ENCODE measurements around the gene PTN.
"Not testable (repeated sequence)": the region's sequence is repeated elsewhere in the genome, so short reads cannot be mapped to it uniquely, and the experiment has no call there.

Gene PTN

GRCh38 chr7:137276189-137276588 is 67.3 kb downstream of the PTN start:
- H3K27ac ChIP-seq = no peak overlapping the region
- H3K4me3 ChIP-seq = no peak overlapping the region

GRCh38 chr7:137272249-137272648 is 71.3 kb downstream of the PTN start:
- Histone ChIP-seq H3K4me3 (no peak overlapping the region), H3K27ac (no peak overlapping the region)

GRCh38 chr7:137269240-137269639 is 74.3 kb downstream of the PTN start:
- H3K27ac ChIP-seq = no peak overlapping the region

GRCh38 chr7:137268001-137268865 is 75.3 kb downstream of the PTN start:
- not testable (repeated sequence) for H3K27ac ChIP-seq

More at GRCh38 chr7:137269240-137269639, 74.3 kb downstream of the PTN start:
- no peak overlapping the region for H3K4me3 ChIP-seq

GRCh38 chr7:137266764-137267163 is 76.8 kb downstream of the PTN start:
- no peak overlapping the region for H3K4me3 ChIP-seq
- H3K27ac ChIP-seq = no peak overlapping the region

More at GRCh38 chr7:137268001-137268865, 75.3 kb downstream of the PTN start:
- not testable (repeated sequence) for H3K4me3 ChIP-seq

- H3K27ac ChIP-seq, H3K4me3 ChIP-seq: not testable (repeated sequence)
These were observed 78.1 kb downstream of the PTN start for GRCh38 chr7:137265480-137265879.

- no peak overlapping the region for H3K27ac ChIP-seq
- no peak overlapping the region for H3K4me3 ChIP-seq
These were observed 80.9 kb downstream of the PTN start for GRCh38 chr7:137262599-137262998.

GRCh38 chr7:137258552-137258951 is 85.0 kb downstream of the PTN start:
- Histone ChIP-seq H3K4me3 (no peak overlapping the region), H3K27ac (no peak overlapping the region)

GRCh38 chr7:137254766-137255165 is 88.8 kb downstream of the PTN start:
- H3K27ac ChIP-seq = no peak overlapping the region
- no peak overlapping the region for H3K4me3 ChIP-seq

- Histone ChIP-seq H3K4me3 (no peak overlapping the region), H3K27ac (no peak overlapping the region)
These were observed 97.6 kb downstream of the PTN start for GRCh38 chr7:137245890-137246289.

GRCh38 chr7:137245186-137245585 is 98.3 kb downstream of the PTN start:
- H3K4me3 ChIP-seq = no peak overlapping the region
- H3K27ac ChIP-seq = no peak overlapping the region

- H3K27ac ChIP-seq = no peak overlapping the region
- H3K4me3 ChIP-seq = no peak overlapping the region
These were observed 99.8 kb downstream of the PTN start for GRCh38 chr7:137243741-137244140.

GRCh38 chr7:137242616-137243015 is 100.9 kb downstream of the PTN start:
- Histone ChIP-seq H3K27ac (no peak overlapping the region), H3K4me3 (no peak overlapping the region)

GRCh38 chr7:137241655-137242360 is 101.7 kb downstream of the PTN start:
- H3K27ac ChIP-seq = no peak overlapping the region

GRCh38 chr7:137239186-137239585 is 104.3 kb downstream of the PTN start:
- H3K27ac ChIP-seq, H3K4me3 ChIP-seq: not testable (repeated sequence)

More at GRCh38 chr7:137241655-137242360, 101.7 kb downstream of the PTN start:
- no peak overlapping the region for H3K4me3 ChIP-seq

- Histone ChIP-seq H3K4me3 (no peak overlapping the region), H3K27ac (no peak overlapping the region)
These were observed 108.1 kb downstream of the PTN start for GRCh38 chr7:137235434-137235833.

- Histone ChIP-seq H3K27ac (no peak overlapping the region), H3K4me3 (no peak overlapping the region)
These were observed 112.4 kb downstream of the PTN start for GRCh38 chr7:137231167-137231566.

GRCh38 chr7:137221467-137221866 is 122.1 kb downstream of the PTN start:
- Histone ChIP-seq H3K27ac (no peak overlapping the region), H3K4me3 (no peak overlapping the region)

GRCh38 chr7:137213744-137214143 is 129.8 kb downstream of the PTN start:
- H3K27ac ChIP-seq = no peak overlapping the region
- no peak overlapping the region for H3K4me3 ChIP-seq

GRCh38 chr7:137209151-137209817 is 134.2 kb downstream of the PTN start:
- Histone ChIP-seq H3K4me3 (no peak overlapping the region), H3K27ac (no peak overlapping the region)

GRCh38 chr7:137206770-137207169 is 136.8 kb downstream of the PTN start:
- Histone ChIP-seq H3K4me3 (no peak overlapping the region), H3K27ac (no peak overlapping the region)

All from skin epidermis (tissue), 12 donors.